Lung (tissue), 12 donors: ENCODE data around the gene VWA5B1. TPM values are rescaled to one million over a fixed set of nuclear protein-coding genes. Genes with fewer than 3 reads are reported as not detected.
A peak's percentile ranks its signal among the peaks of the same experiment; 100 is the strongest.

ENCODE experiments used
- ATAC-seq: fragments of 200-7000 bp; cut with Tn5 transposase; one replicate; pipeline ENCODE4 v1.9.1; 2020; ENCODE audit warnings: moderate number of reproducible peaks; ENCODE audit not compliant: insufficient read depth, low FRiP score
- DNase-seq, 3 donors: peaks; one replicate each; pipeline ENCODE4 v3.0.0-alpha.2; 2013 to 2017
- H3K27ac ChIP-seq, 2 donors: one replicate each; pipeline ENCODE4 v1.5.1; 2013; ENCODE audit warnings: mild to moderate bottlenecking in 2 of 2, moderate library complexity in 2 of 2, control low read depth in 1 of 2, inconsistent platforms in 1 of 2, low read depth in 1 of 2, low read length in 1 of 2
- H3K27me3 ChIP-seq, 3 donors: one replicate each; pipeline ENCODE4 v1.5.1; 2013; ENCODE audit warnings: low read length in 2 of 3; ENCODE audit not compliant: control insufficient read depth in 3 of 3, insufficient read depth in 3 of 3
- H3K36me3 ChIP-seq, 4 donors: one replicate each; pipeline ENCODE4 v1.5.1; 2013; ENCODE audit warnings: low read length in 4 of 4, mild to moderate bottlenecking in 1 of 4, moderate library complexity in 1 of 4; ENCODE audit not compliant: control insufficient read depth in 4 of 4, insufficient read depth in 4 of 4
- H3K4me1 ChIP-seq, 5 donors: one replicate each; pipeline ENCODE4 v1.5.1; 2013; ENCODE audit warnings: low read length in 5 of 5, mild to moderate bottlenecking in 2 of 5, moderate library complexity in 1 of 5; ENCODE audit not compliant: control insufficient read depth in 5 of 5, insufficient read depth in 5 of 5
- H3K4me3 ChIP-seq: one replicate; pipeline ENCODE4 v1.5.1; 2013; ENCODE audit warnings: mild to moderate bottlenecking, control low read depth, moderate library complexity
- H3K9ac ChIP-seq, 2 donors: one replicate each; pipeline ENCODE4 v1.5.1; 2013; ENCODE audit warnings: low read length in 2 of 2, control low read depth in 1 of 2; ENCODE audit not compliant: insufficient read depth in 1 of 2
- H3K9me3 ChIP-seq, 4 donors: one replicate each; pipeline ENCODE4 v1.5.1; 2013; ENCODE audit warnings: low read length in 3 of 4, mild to moderate bottlenecking in 1 of 4, moderate library complexity in 1 of 4; ENCODE audit not compliant: control insufficient read depth in 4 of 4, insufficient read depth in 3 of 4
- WGBS, 2 donors: extraction: QIAGEN DNeasy Blood & Tissue Kit; methylation state at CpG; one replicate each; pipeline ENCODE4 v1.1.7; 2013; 5-methylcytosine and 5-hydroxymethylcytosine counted together
- polyA plus RNA-seq, 2 donors: library from polyadenylated mRNA; stranded (reverse); fragments of 200-250 nt; gene quantifications; one replicate each; pipeline ENCODE4 v1.2.1, GENCODE V29; 2013
- total RNA-seq, 2 donors: library from RNA; depleted of rRNA in 1 of 2; stranded (reverse); fragments of >200 nt in 1 of 2; gene quantifications; one replicate each; pipeline ENCODE4 v1.2.1, GENCODE V29; 2014 to 2021
- TF ChIP-seq, protein P1 (sequence below): IDR thresholded peaks from 2 replicates; pipeline ENCODE4 v1.5.1; 2012; ENCODE audit warnings: mild to moderate bottlenecking; ENCODE audit errors: control extremely low read depth, extremely low read depth
- donor health status: control.
- donor health status: control.
- donor health status: Bipolar disorder and iron deficiency.
- donor health status: healthy.
- donor health status: DM: yes; HTN: yes; CAD: no.

The VWA5B1 gene
- total and polyA plus RNA-seq, 4 donors = 0.02 to 0.40 (median 0.26) TPM

DNA sequence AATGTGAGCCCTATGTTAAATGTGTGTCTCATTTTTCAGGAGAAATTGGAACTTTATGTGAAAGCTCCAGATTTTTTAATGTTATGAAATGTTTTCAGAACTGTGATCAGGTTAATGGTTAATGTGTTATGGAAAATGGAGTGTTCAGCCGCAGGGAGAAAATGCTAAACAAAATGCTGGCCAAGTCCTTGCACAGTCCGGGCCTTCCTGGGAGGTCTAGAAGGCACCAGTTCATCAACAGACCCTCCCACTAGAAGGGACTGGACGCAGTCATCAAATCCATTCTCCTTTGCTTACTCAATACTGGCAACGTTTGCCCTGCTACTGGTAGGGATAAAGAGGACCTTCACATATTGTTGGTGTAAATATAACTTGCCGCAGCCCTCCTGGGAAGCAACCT, 43.4 kb downstream of the VWA5B1 start:
- DNase-seq (peak; percentile 52 to 87 (median 82)), ATAC-seq (no peak)
- H3K4me1 ChIP-seq = peaks cover 0 to 16% (median 0%) of the 10 kb centered on the region in 5 donors
- H3K36me3 ChIP-seq = no peaks in the 10 kb centered on the region
- H3K27me3 ChIP-seq = peaks cover 0 to 5% (median 0%) of the 10 kb centered on the region in 3 donors
- no peak overlapping the region for H3K27ac ChIP-seq
- H3K9me3 ChIP-seq = peaks cover 0 to 2% (median 0%) of the 10 kb centered on the region in 4 donors
- H3K4me3 ChIP-seq = no peak overlapping the region
- H3K9ac ChIP-seq = no peak overlapping the region
- 70 to 77% methylated on average over 5 of the region's 5 CpGs for WGBS, 2 donors
- TF ChIP-seq, protein P1, sequence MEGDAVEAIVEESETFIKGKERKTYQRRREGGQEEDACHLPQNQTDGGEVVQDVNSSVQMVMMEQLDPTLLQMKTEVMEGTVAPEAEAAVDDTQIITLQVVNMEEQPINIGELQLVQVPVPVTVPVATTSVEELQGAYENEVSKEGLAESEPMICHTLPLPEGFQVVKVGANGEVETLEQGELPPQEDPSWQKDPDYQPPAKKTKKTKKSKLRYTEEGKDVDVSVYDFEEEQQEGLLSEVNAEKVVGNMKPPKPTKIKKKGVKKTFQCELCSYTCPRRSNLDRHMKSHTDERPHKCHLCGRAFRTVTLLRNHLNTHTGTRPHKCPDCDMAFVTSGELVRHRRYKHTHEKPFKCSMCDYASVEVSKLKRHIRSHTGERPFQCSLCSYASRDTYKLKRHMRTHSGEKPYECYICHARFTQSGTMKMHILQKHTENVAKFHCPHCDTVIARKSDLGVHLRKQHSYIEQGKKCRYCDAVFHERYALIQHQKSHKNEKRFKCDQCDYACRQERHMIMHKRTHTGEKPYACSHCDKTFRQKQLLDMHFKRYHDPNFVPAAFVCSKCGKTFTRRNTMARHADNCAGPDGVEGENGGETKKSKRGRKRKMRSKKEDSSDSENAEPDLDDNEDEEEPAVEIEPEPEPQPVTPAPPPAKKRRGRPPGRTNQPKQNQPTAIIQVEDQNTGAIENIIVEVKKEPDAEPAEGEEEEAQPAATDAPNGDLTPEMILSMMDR = no peak

DNA sequence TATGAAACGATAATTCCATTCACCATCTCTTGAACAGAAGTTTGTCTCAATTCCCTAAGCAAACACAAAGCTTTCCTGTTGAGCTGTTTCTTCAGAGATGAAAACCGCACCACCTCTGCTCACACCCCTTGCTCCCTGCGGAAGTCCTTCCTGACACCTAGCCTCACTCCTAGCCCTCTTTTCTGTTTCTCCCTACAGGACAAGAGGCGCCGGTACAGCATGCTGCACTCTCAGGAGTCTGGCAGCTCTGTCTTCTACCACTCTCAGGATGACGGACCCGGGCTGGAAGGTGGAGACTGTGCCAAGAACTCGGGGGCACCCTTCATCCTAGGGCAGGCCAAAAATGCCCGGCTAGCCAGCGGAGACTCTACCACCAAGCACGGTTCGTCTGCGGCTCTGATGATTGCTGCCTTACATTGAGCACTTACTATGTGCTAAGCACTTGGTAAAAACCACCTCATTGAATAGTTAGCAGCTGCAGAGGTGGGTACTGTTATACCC, 45.5 kb downstream of the VWA5B1 start:
- no peak for ATAC-seq
- Histone ChIP-seq H3K27ac (no peak overlapping the region), H3K9me3 (no peaks in the 10 kb centered on the region), H3K36me3 (no peaks in the 10 kb centered on the region), H3K9ac (no peak overlapping the region), H3K4me1 (peaks cover 0 to 16% (median 3%) of the 10 kb centered on the region in 5 donors), H3K4me3 (no peak overlapping the region), H3K27me3 (peaks cover 0 to 13% (median 0%) of the 10 kb centered on the region in 3 donors)
- DNase-seq = no peak
- TF ChIP-seq, protein P1 = no peak
- 83 to 87% methylated on average over 13 of the region's 13 CpGs for WGBS, 2 donors

DNA sequence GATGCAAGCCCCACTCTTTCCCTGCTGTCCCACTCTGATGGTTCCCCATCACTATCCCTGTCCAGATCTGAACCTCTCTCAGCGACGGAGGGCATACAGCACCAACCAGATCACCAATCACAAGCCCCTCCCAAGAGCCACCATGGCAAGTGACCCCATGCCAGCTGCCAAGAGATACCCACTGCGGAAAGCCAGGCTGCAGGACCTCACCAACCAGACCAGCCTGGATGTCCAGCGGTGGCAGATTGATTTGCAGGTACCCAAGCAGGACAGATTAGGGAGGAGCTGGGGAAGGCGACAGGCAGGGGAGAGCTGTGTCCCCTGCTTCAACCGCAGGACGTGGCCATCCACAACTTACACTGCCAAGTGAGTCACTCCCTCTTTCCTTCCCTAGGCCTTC, 46.9 kb downstream of the VWA5B1 start:
- ATAC-seq (no peak), DNase-seq (no peak)
- Histone ChIP-seq H3K27ac (no peak overlapping the region), H3K36me3 (no peaks in the 10 kb centered on the region), H3K4me3 (no peak overlapping the region), H3K9ac (no peak overlapping the region), H3K4me1 (peaks cover 0 to 16% (median 3%) of the 10 kb centered on the region in 5 donors), H3K27me3 (peaks cover 0 to 17% (median 0%) of the 10 kb centered on the region in 3 donors), H3K9me3 (no peaks in the 10 kb centered on the region)
- TF ChIP-seq, protein P1 = no peak
- 78 to 81% methylated on average over 7 of the region's 7 CpGs for WGBS, 2 donors
